Measurements from ENCODE around the gene ATP5MG. TPM values are rescaled to one million over a fixed set of nuclear protein-coding genes. Genes with fewer than 3 reads are reported as not detected.
A peak's percentile ranks its signal among the peaks of the same experiment; 100 is the strongest.
"Not testable (repeated sequence)": the region's sequence is repeated elsewhere in the genome, so short reads cannot be mapped to it uniquely, and the experiment has no call there.

Gene ATP5MG
- total and polyA plus RNA-seq, 5 donors from 2014 or later = 154 to 706 (median 676) TPM

GRCh38 chr11:118396097-118396501, 5.3 kb upstream of the ATP5MG start:
- Mint-ChIP-seq H3K27me3 (no peaks in the 10 kb centered on the region), H3K4me1 (peaks cover 16 to 44% (median 27%) of the 10 kb centered on the region in 4 donors), H3K27ac (peak overlapping the region; percentile 70 to 100 (median 92)), H3K36me3 (peaks cover 23% of the 10 kb centered on the region), H3K4me3 (peak overlapping the region in 2 of 4 donors; percentile 24 to 46), H3K9me3 (no peaks in the 10 kb centered on the region)
- H3K9me3 ChIP-seq (ENCODE audit: control insufficient read depth in 2 of 2, low read length in 2 of 2) = no peaks in the 10 kb centered on the region
- peak in 1 of 3 donors; percentile 23 for DNase-seq
- H3K4me3 ChIP-seq (ENCODE audit: low read depth, low read length) = peak overlapping the region; percentile 46
- H3K27ac ChIP-seq (ENCODE audit: insufficient read depth, low read length, poor library complexity, severe bottlenecking) = peak overlapping the region; percentile 98
- ATAC-seq (ENCODE audit: low read depth in 2 of 2) = no peak
- H3K27me3 ChIP-seq (ENCODE audit: control insufficient read depth, insufficient read depth, low read length) = no peaks in the 10 kb centered on the region
- peaks cover 34% of the 10 kb centered on the region for H3K4me1 ChIP-seq (ENCODE audit: control insufficient read depth, insufficient read depth, low read length, poor library complexity, severe bottlenecking)
- peaks cover 53% of the 10 kb centered on the region for H3K36me3 ChIP-seq (ENCODE audit: control insufficient read depth, insufficient read depth, low read length)

- ATAC-seq (ENCODE audit: low read depth in 2 of 2) = no peak
- H3K36me3 Mint-ChIP-seq = peaks cover 17% of the 10 kb centered on the region
- H3K9me3 Mint-ChIP-seq = no peaks in the 10 kb centered on the region
- no peaks in the 10 kb centered on the region for H3K27me3 Mint-ChIP-seq
- H3K27ac Mint-ChIP-seq = peak overlapping the region in 2 of 3 donors; percentile 85 to 100
- no peak overlapping the region for H3K4me3 ChIP-seq (ENCODE audit: low read depth, low read length)
- H3K9me3 ChIP-seq (ENCODE audit: control insufficient read depth in 2 of 2, low read length in 2 of 2) = no peaks in the 10 kb centered on the region
- H3K27ac ChIP-seq (ENCODE audit: insufficient read depth, low read length, poor library complexity, severe bottlenecking) = peak overlapping the region; percentile 98
- no peaks in the 10 kb centered on the region for H3K27me3 ChIP-seq (ENCODE audit: control insufficient read depth, insufficient read depth, low read length)
- H3K4me1 Mint-ChIP-seq = peaks cover 25 to 55% (median 37%) of the 10 kb centered on the region in 4 donors
- peaks cover 43% of the 10 kb centered on the region for H3K4me1 ChIP-seq (ENCODE audit: control insufficient read depth, insufficient read depth, low read length, poor library complexity, severe bottlenecking)
- H3K4me3 Mint-ChIP-seq = no peak overlapping the region
- peaks cover 44% of the 10 kb centered on the region for H3K36me3 ChIP-seq (ENCODE audit: control insufficient read depth, insufficient read depth, low read length)
- no peak for DNase-seq
These were observed 4.0 kb upstream of the ATP5MG start for GRCh38 chr11:118397448-118397847.

DNA sequence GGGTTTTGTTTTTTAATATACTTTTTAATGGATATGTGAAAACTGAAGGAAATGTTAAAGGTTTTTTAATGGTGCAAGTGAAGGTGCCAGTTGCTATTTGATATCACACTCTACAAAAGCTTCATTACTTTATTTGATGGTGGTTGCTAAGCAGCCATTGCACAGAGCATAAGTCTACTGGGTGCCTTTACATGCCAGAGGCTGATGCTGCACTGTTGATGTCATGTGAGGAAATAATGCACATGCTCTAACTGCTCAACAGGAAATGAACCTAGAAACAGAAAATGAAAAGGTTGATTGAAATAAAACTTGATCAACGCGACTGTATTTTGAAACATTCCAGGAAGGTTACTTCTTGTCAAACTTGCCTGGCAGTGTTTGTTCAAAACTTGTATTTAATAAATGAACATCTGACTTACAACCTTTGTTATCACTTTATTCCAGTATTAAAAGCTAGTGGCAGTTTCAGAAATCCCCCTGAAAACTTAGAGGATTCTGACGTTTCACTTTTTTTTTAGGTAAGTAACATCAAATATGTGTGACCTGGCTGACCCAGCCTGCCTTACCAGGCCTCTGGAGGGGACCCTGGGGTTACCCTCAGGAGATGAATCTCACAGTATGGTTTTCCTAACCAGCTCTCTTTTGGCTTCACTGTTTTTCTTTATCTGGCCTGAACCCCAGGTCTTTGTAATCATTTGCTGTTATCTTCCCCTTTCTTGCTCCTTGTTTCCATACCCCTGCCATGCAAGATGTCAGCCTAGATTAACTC, 2.4 kb upstream of the ATP5MG start:
- H3K27ac Mint-ChIP-seq = peak overlapping the region; percentile 99 to 100 (median 99)
- ATAC-seq (ENCODE audit: low read depth in 2 of 2) (peak; percentile 88 to 93), DNase-seq (peak; percentile 64 to 91 (median 85))
- peak overlapping the region; percentile 98 for H3K27ac ChIP-seq (ENCODE audit: insufficient read depth, low read length, poor library complexity, severe bottlenecking)
- H3K27me3 ChIP-seq (ENCODE audit: control insufficient read depth, insufficient read depth, low read length) = no peaks in the 10 kb centered on the region
- no peaks in the 10 kb centered on the region for H3K27me3 Mint-ChIP-seq
- H3K36me3 ChIP-seq (ENCODE audit: control insufficient read depth, insufficient read depth, low read length) = peaks cover 31% of the 10 kb centered on the region
- peak overlapping the region; percentile 95 for H3K4me3 ChIP-seq (ENCODE audit: low read depth, low read length)
- no peaks in the 10 kb centered on the region for H3K9me3 Mint-ChIP-seq
- H3K4me3 Mint-ChIP-seq = peak overlapping the region; percentile 67 to 98 (median 94)
- peaks cover 58% of the 10 kb centered on the region for H3K4me1 ChIP-seq (ENCODE audit: control insufficient read depth, insufficient read depth, low read length, poor library complexity, severe bottlenecking)
- H3K9me3 ChIP-seq (ENCODE audit: control insufficient read depth in 2 of 2, low read length in 2 of 2) = no peaks in the 10 kb centered on the region
- H3K4me1 Mint-ChIP-seq = peaks cover 26 to 70% (median 43%) of the 10 kb centered on the region in 4 donors
- peaks cover 14% of the 10 kb centered on the region for H3K36me3 Mint-ChIP-seq

DNA sequence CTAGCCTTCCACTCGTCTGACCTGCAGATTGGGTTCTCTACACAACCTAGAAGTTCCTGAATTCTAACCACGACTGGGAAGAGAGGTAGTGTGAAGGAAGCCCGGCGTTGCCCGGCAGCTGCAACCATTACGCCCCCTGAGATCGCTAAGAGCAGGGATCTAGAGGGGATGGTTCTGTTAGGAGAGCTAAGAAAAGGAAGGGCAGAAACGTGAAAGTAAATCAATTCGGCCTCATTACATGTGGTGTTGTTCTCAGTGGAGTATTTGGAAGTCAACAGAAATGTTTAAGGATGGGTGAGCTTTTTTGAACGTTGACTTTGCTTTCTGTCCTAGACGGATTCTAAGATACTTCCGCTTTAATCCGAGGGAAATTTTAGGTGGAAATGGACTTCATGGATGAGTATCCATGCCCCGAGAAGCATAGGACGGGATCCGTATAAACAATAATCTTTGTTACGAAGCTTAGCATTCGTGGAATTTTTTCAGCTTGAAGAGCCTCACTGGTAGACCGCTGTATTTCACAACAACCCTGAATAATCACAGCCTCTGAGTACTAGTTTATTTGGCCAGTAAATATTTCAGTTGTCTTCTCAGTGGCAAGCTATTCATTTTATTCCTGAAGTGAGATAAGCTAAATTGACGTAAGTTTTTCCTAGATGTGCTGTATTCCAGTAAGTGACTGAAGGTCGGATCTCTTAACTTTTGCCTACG, 629 bp downstream of the ATP5MG start:
- Mint-ChIP-seq H3K9me3 (no peaks in the 10 kb centered on the region), H3K27me3 (no peaks in the 10 kb centered on the region), H3K36me3 (peaks cover 8% of the 10 kb centered on the region), H3K4me1 (peaks cover 38 to 77% (median 62%) of the 10 kb centered on the region in 4 donors), H3K4me3 (peak overlapping the region; percentile 92 to 98 (median 97)), H3K27ac (peak overlapping the region; percentile 99 to 100 (median 99))
- H3K27me3 ChIP-seq (ENCODE audit: control insufficient read depth, insufficient read depth, low read length) = no peaks in the 10 kb centered on the region
- H3K4me3 ChIP-seq (ENCODE audit: low read depth, low read length) = peak overlapping the region; percentile 95
- DNase-seq (no peak), ATAC-seq (ENCODE audit: low read depth in 2 of 2) (peak in 1 of 2 donors; percentile 0)
- H3K36me3 ChIP-seq (ENCODE audit: control insufficient read depth, insufficient read depth, low read length) = peaks cover 29% of the 10 kb centered on the region
- H3K9me3 ChIP-seq (ENCODE audit: control insufficient read depth in 2 of 2, low read length in 2 of 2) = no peaks in the 10 kb centered on the region
- peak overlapping the region; percentile 98 for H3K27ac ChIP-seq (ENCODE audit: insufficient read depth, low read length, poor library complexity, severe bottlenecking)
- peaks cover 68% of the 10 kb centered on the region for H3K4me1 ChIP-seq (ENCODE audit: control insufficient read depth, insufficient read depth, low read length, poor library complexity, severe bottlenecking)

DNA sequence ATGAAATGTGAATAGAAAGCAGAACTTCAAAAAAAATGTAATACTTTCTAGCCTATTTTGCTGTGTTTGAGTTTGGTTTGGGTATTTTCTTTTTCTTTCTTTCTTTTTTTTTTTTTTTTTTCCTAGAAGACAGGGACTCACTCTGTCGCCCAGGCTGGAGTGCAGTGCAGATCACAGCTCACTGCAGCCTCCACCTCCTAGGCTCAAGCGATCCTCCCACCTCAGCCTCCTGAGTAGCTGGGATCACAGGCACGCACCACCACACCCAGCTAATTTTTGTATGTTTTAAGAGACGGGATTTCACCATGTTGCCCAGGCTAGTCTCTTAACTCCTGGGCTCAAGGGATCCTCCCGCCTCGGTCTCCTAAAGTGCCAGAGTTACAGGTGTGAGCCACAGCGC, 1.2 kb downstream of the ATP5MG start:
- not testable (repeated sequence) for H3K9me3 Mint-ChIP-seq; ATAC-seq (ENCODE audit: low read depth in 2 of 2); H3K27me3 ChIP-seq (ENCODE audit: control insufficient read depth, insufficient read depth, low read length); H3K27me3 Mint-ChIP-seq; DNase-seq; H3K9me3 ChIP-seq (ENCODE audit: control insufficient read depth in 2 of 2, low read length in 2 of 2); H3K36me3 Mint-ChIP-seq
- Mint-ChIP-seq H3K4me1 (peaks cover 38 to 75% (median 58%) of the 10 kb centered on the region in 4 donors), H3K27ac (peak overlapping the region in 2 of 3 donors; percentile 14 to 100), H3K4me3 (peak overlapping the region; percentile 92 to 98 (median 97))
- Histone ChIP-seq H3K36me3 (ENCODE audit: control insufficient read depth, insufficient read depth, low read length) (peaks cover 31% of the 10 kb centered on the region), H3K4me3 (ENCODE audit: low read depth, low read length) (peak overlapping the region; percentile 95), H3K4me1 (ENCODE audit: control insufficient read depth, insufficient read depth, low read length, poor library complexity, severe bottlenecking) (peaks cover 68% of the 10 kb centered on the region), H3K27ac (ENCODE audit: insufficient read depth, low read length, poor library complexity, severe bottlenecking) (peak overlapping the region; percentile 98)

DNA sequence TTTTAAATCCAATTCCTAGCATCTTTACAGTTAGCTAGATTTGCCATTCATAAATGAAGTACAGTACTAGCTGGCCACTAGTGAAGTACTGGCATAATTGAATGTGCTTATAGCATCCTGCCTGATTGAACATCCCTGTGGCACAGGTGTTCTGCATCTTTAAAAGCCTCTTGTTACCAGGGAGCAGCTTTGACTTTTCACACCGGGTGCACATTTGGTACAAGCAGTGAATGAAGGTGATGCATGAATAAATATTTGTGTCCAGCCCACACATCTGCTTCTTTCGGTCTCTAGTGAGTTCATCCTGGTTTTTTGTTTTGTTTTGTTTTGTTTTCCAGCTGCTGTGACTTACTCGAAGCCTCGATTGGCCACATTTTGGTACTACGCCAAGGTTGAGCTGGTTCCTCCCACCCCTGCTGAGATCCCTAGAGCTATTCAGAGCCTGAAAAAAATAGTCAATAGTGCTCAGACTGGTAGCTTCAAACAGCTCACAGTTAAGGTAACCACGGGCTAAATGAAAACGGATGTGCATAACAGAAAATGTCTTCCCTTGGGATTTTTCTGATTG, 5.3 kb downstream of the ATP5MG start:
- no peaks in the 10 kb centered on the region for H3K27me3 Mint-ChIP-seq
- H3K4me1 Mint-ChIP-seq = peaks cover 21 to 51% (median 40%) of the 10 kb centered on the region in 4 donors

GRCh38 chr11:118410055-118410745, 8.8 kb downstream of the ATP5MG start:
- peaks cover 9 to 25% (median 18%) of the 10 kb centered on the region in 4 donors for H3K4me1 Mint-ChIP-seq
- Histone ChIP-seq H3K36me3 (ENCODE audit: control insufficient read depth, insufficient read depth, low read length) (peaks cover 50% of the 10 kb centered on the region), H3K4me1 (ENCODE audit: control insufficient read depth, insufficient read depth, low read length, poor library complexity, severe bottlenecking) (peaks cover 2% of the 10 kb centered on the region), H3K27me3 (ENCODE audit: control insufficient read depth, insufficient read depth, low read length) (no peaks in the 10 kb centered on the region), H3K9me3 (ENCODE audit: control insufficient read depth in 2 of 2, low read length in 2 of 2) (no peaks in the 10 kb centered on the region), H3K27ac (ENCODE audit: insufficient read depth, low read length, poor library complexity, severe bottlenecking) (no peak overlapping the region), H3K4me3 (ENCODE audit: low read depth, low read length) (no peak overlapping the region)
- ATAC-seq (ENCODE audit: low read depth in 2 of 2) (no peak), DNase-seq (no peak)
- H3K27ac Mint-ChIP-seq = peak overlapping the region in 1 of 3 donors; percentile 66
- no peaks in the 10 kb centered on the region for H3K27me3 Mint-ChIP-seq
- H3K4me3 Mint-ChIP-seq = no peak overlapping the region
- no peaks in the 10 kb centered on the region for H3K9me3 Mint-ChIP-seq
- peaks cover 26% of the 10 kb centered on the region for H3K36me3 Mint-ChIP-seq

More for the DNA sequence above, 5.3 kb downstream of the ATP5MG start:
- no peak overlapping the region for H3K4me3 ChIP-seq (ENCODE audit: low read depth, low read length)
- Mint-ChIP-seq H3K27ac (peak overlapping the region in 2 of 3 donors; percentile 21 to 43), H3K4me3 (no peak overlapping the region), H3K36me3 (peaks cover 23% of the 10 kb centered on the region), H3K9me3 (no peaks in the 10 kb centered on the region)
- DNase-seq = no peak
- no peaks in the 10 kb centered on the region for H3K27me3 ChIP-seq (ENCODE audit: control insufficient read depth, insufficient read depth, low read length)
- H3K4me1 ChIP-seq (ENCODE audit: control insufficient read depth, insufficient read depth, low read length, poor library complexity, severe bottlenecking) = peaks cover 36% of the 10 kb centered on the region
- peaks cover 46% of the 10 kb centered on the region for H3K36me3 ChIP-seq (ENCODE audit: control insufficient read depth, insufficient read depth, low read length)
- H3K27ac ChIP-seq (ENCODE audit: insufficient read depth, low read length, poor library complexity, severe bottlenecking) = no peak overlapping the region
- ATAC-seq (ENCODE audit: low read depth in 2 of 2) = no peak
- no peaks in the 10 kb centered on the region for H3K9me3 ChIP-seq (ENCODE audit: control insufficient read depth in 2 of 2, low read length in 2 of 2)
